GM18951 (cell line): ENCODE results near the gene TBCC.
"Not testable (repeated sequence)": the region's sequence is repeated elsewhere in the genome, so short reads cannot be mapped to it uniquely, and the experiment has no call there.

Source experiments
- POLR2A ChIP-seq: IDR thresholded peaks from 4 replicates; pipeline ENCODE4 v1.6.1; 2011; ENCODE audit warnings: mild to moderate bottlenecking; ENCODE audit not compliant: insufficient read length, insufficient read depth; ENCODE audit errors: extremely low read depth
- in situ Hi-C: fragments of 300-500 bp; cut with MboI; formaldehyde crosslinking; loops from one replicate; pipeline ENCODE4 v1.12.0; 2022; ENCODE audit warnings: low sequenced_read_pairs, mixed read lengths, inconsistent platforms; ENCODE audit not compliant: unreplicated experiment

The TBCC gene

GRCh38 chr6:42709871-42710270, 36.0 kb downstream of the TBCC start:
- in situ Hi-C loops = no loop called here
- TF ChIP-seq POLR2A = no peak

DNA sequence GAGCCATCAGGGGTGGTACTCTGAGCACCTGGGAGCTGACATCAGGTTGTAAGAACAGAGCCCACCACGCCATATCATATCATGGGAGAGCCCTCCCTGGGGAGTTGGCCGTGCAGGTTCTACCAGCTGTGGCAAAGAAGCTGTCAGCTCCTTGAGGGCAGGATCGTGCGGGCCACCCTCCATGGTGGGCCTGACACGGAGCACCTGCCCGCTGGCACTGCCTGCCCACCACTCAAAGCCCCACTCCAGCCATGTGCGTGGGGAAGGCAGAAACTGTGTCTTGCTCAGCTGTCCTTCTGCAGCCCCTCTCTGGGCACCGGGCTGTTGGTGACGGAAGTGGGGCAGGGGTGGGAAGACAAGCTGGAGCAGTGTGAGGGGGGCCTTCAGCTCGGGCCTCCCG, 37.8 kb downstream of the TBCC start:
- TF ChIP-seq POLR2A = no peak

GRCh38 chr6:42707595-42707994, 38.3 kb downstream of the TBCC start:
- in situ Hi-C loops = no loop called here
- TF ChIP-seq POLR2A = no peak

More for the DNA sequence above, 37.8 kb downstream of the TBCC start:
- in situ Hi-C loops = no loop called here

- TF ChIP-seq POLR2A = no peak
- in situ Hi-C loops = no loop called here
Measured at GRCh38 chr6:42704937-42705374, 40.9 kb downstream of the TBCC start.

GRCh38 chr6:42704251-42704936, 41.5 kb downstream of the TBCC start:
- no peak for TF ChIP-seq POLR2A
- in situ Hi-C loops = no loop called here

DNA sequence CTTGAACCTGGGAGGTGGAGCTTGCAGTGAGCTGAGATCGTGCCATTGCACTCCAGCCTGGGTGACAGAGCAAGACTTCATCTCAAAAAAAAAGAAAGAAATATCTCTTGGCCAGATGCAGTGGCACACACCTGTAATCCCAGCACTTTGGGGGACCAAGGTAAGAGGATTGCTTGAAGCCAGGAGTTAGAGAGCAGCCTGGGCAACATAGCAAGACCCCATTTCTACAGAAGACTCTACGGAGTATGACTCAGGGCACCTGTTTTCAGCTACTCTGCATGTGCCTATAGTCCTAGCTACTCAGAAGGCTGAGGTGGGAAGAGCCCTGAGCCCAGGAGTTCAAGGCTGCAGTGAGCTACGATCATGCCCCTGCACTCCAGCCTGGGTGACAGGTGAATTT, 43.1 kb downstream of the TBCC start:
- in situ Hi-C loops = not testable (repeated sequence)

GRCh38 chr6:42702200-42702599, 43.7 kb downstream of the TBCC start:
- no peak for TF ChIP-seq POLR2A
- in situ Hi-C loops = no loop called here

GRCh38 chr6:42698217-42698616, 47.7 kb downstream of the TBCC start:
- in situ Hi-C loops = no loop called here
- TF ChIP-seq POLR2A = no peak

- in situ Hi-C loops = no loop called here
- TF ChIP-seq POLR2A = no peak
Measured at GRCh38 chr6:42697268-42697655, 48.6 kb downstream of the TBCC start.

- in situ Hi-C loops = no loop called here
Measured at GRCh38 chr6:42696526-42697267, 49.2 kb downstream of the TBCC start.

GRCh38 chr6:42694586-42694985, 51.3 kb downstream of the TBCC start:
- in situ Hi-C loops = no loop called here

More at GRCh38 chr6:42696526-42697267, 49.2 kb downstream of the TBCC start:
- TF ChIP-seq POLR2A = no peak

More at GRCh38 chr6:42694586-42694985, 51.3 kb downstream of the TBCC start:
- TF ChIP-seq POLR2A = no peak
